ENCODE measurements around the gene GSK3B.
"Not testable (repeated sequence)": the region's sequence is repeated elsewhere in the genome, so short reads cannot be mapped to it uniquely, and the experiment has no call there.

GSK3B gene

DNA sequence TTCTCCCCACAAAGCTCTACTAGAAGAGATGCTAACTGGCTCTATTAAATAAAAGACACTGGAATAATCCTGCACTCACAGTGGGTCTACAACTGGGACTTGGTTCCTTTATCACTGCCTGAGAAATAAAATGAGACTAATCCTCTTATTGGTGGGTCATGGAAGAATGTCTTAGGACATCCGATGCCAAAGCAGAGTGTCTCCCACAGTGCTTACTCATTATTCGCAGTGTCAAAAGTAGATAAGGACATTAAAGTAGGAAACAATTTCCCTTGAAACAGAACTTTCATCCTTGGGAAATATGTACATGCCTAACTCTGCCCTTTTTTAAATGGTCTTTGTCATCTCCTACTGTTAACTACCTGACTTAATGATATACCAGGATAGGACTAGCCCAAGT lies 71.5 kb downstream of the GSK3B start:
- TF ChIP-seq, protein P1, sequence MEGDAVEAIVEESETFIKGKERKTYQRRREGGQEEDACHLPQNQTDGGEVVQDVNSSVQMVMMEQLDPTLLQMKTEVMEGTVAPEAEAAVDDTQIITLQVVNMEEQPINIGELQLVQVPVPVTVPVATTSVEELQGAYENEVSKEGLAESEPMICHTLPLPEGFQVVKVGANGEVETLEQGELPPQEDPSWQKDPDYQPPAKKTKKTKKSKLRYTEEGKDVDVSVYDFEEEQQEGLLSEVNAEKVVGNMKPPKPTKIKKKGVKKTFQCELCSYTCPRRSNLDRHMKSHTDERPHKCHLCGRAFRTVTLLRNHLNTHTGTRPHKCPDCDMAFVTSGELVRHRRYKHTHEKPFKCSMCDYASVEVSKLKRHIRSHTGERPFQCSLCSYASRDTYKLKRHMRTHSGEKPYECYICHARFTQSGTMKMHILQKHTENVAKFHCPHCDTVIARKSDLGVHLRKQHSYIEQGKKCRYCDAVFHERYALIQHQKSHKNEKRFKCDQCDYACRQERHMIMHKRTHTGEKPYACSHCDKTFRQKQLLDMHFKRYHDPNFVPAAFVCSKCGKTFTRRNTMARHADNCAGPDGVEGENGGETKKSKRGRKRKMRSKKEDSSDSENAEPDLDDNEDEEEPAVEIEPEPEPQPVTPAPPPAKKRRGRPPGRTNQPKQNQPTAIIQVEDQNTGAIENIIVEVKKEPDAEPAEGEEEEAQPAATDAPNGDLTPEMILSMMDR (IDR thresholded peaks at IDR 0.05), result no peak
- peaks cover 15% of the 10 kb centered on the region for H3K4me1 ChIP-seq

GRCh38 chr3:120021523-120021922 lies 72.7 kb downstream of the GSK3B start:
- no peak overlapping the region for H3K4me3 ChIP-seq (ENCODE audit: low read depth, low read length)
- no peak overlapping the region for H2AFZ ChIP-seq
- peaks cover 44% of the 10 kb centered on the region for H3K79me2 ChIP-seq
- no peak overlapping the region for H3K27ac ChIP-seq
- no peaks in the 10 kb centered on the region for H3K27me3 ChIP-seq (ENCODE audit: control insufficient read depth, insufficient read depth, low read length)
- no peaks in the 10 kb centered on the region for H3K36me3 ChIP-seq (ENCODE audit: control insufficient read depth, insufficient read depth, low read length)
- H3K9me3 ChIP-seq (ENCODE audit: control insufficient read depth, low read length), result no peaks in the 10 kb centered on the region
- no peak overlapping the region for H3K4me2 ChIP-seq (ENCODE audit: low read length)
- TF ChIP-seq, protein P1 (IDR thresholded peaks at IDR 0.05), result no peak
- peaks cover 15% of the 10 kb centered on the region for H3K4me1 ChIP-seq
- no peak overlapping the region for H3K9ac ChIP-seq

More for the DNA sequence above, 71.5 kb downstream of the GSK3B start:
- Histone ChIP-seq H3K27me3 (ENCODE audit: control insufficient read depth, insufficient read depth, low read length) (no peaks in the 10 kb centered on the region), H3K9me3 (ENCODE audit: control insufficient read depth, low read length) (no peaks in the 10 kb centered on the region), H2AFZ (no peak overlapping the region), H3K4me2 (ENCODE audit: low read length) (no peak overlapping the region), H3K27ac (no peak overlapping the region), H3K36me3 (ENCODE audit: control insufficient read depth, insufficient read depth, low read length) (no peaks in the 10 kb centered on the region), H3K9ac (no peak overlapping the region), H3K4me3 (ENCODE audit: low read depth, low read length) (no peak overlapping the region), H3K79me2 (peaks cover 49% of the 10 kb centered on the region)

- Histone ChIP-seq H2AFZ (no peak overlapping the region), H3K27ac (no peak overlapping the region), H3K36me3 (ENCODE audit: control insufficient read depth, insufficient read depth, low read length) (no peaks in the 10 kb centered on the region), H3K4me3 (ENCODE audit: low read depth, low read length) (no peak overlapping the region), H3K4me1 (peaks cover 8% of the 10 kb centered on the region), H3K9ac (no peak overlapping the region), H3K4me2 (ENCODE audit: low read length) (no peak overlapping the region), H3K9me3 (ENCODE audit: control insufficient read depth, low read length) (no peaks in the 10 kb centered on the region), H3K79me2 (peaks cover 32% of the 10 kb centered on the region), H3K27me3 (ENCODE audit: control insufficient read depth, insufficient read depth, low read length) (no peaks in the 10 kb centered on the region)
- TF ChIP-seq, protein P1 (IDR thresholded peaks at IDR 0.05), result no peak
Measured at GRCh38 chr3:120018299-120018698, 75.9 kb downstream of the GSK3B start.

DNA sequence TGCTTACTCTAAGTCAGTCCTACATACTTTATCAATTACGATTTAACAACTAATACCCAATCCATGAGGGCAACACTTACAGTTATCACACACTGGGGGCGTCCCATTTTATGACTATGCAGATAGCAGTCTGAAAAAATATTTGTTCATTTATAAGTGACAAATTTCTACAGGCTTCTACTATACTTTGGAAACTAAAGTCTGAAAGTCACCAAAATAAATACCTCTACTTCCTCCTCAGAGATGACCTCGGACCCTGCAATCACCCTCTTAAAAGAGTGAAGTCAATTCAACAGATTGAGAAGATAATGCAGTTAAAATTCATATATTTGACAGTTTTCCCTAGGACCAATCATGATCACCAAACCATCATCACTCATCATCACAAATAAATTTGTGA lies 76.6 kb downstream of the GSK3B start:
- no peaks in the 10 kb centered on the region for H3K36me3 ChIP-seq (ENCODE audit: control insufficient read depth, insufficient read depth, low read length)
- H3K27ac ChIP-seq, result no peak overlapping the region
- peaks cover 34% of the 10 kb centered on the region for H3K79me2 ChIP-seq
- H3K4me2 ChIP-seq (ENCODE audit: low read length), result no peak overlapping the region
- H3K27me3 ChIP-seq (ENCODE audit: control insufficient read depth, insufficient read depth, low read length), result no peaks in the 10 kb centered on the region
- H3K4me1 ChIP-seq, result peaks cover 7% of the 10 kb centered on the region
- no peak overlapping the region for H3K9ac ChIP-seq
- H3K9me3 ChIP-seq (ENCODE audit: control insufficient read depth, low read length), result no peaks in the 10 kb centered on the region
- no peak overlapping the region for H2AFZ ChIP-seq
- TF ChIP-seq, protein P1 (IDR thresholded peaks at IDR 0.05), result no peak
- no peak overlapping the region for H3K4me3 ChIP-seq (ENCODE audit: low read depth, low read length)

- Histone ChIP-seq H2AFZ (no peak overlapping the region), H3K27ac (no peak overlapping the region), H3K9me3 (ENCODE audit: control insufficient read depth, low read length) (no peaks in the 10 kb centered on the region), H3K79me2 (peaks cover 30% of the 10 kb centered on the region), H3K4me1 (no peaks in the 10 kb centered on the region), H3K27me3 (ENCODE audit: control insufficient read depth, insufficient read depth, low read length) (no peaks in the 10 kb centered on the region), H3K36me3 (ENCODE audit: control insufficient read depth, insufficient read depth, low read length) (no peaks in the 10 kb centered on the region), H3K9ac (no peak overlapping the region), H3K4me2 (ENCODE audit: low read length) (no peak overlapping the region), H3K4me3 (ENCODE audit: low read depth, low read length) (no peak overlapping the region)
- TF ChIP-seq, protein P1 (IDR thresholded peaks at IDR 0.05), result no peak
Measured at GRCh38 chr3:120013481-120013880, 80.8 kb downstream of the GSK3B start.

- not testable (repeated sequence) for H3K27me3 ChIP-seq (ENCODE audit: control insufficient read depth, insufficient read depth, low read length); H3K4me3 ChIP-seq (ENCODE audit: low read depth, low read length); H3K36me3 ChIP-seq (ENCODE audit: control insufficient read depth, insufficient read depth, low read length); H3K9ac ChIP-seq; H3K4me2 ChIP-seq (ENCODE audit: low read length); H3K9me3 ChIP-seq (ENCODE audit: control insufficient read depth, low read length); H3K4me1 ChIP-seq; H2AFZ ChIP-seq; H3K27ac ChIP-seq
- H3K79me2 ChIP-seq, result peaks cover 60% of the 10 kb centered on the region
Measured at GRCh38 chr3:120005741-120006140, 88.5 kb downstream of the GSK3B start.

DNA sequence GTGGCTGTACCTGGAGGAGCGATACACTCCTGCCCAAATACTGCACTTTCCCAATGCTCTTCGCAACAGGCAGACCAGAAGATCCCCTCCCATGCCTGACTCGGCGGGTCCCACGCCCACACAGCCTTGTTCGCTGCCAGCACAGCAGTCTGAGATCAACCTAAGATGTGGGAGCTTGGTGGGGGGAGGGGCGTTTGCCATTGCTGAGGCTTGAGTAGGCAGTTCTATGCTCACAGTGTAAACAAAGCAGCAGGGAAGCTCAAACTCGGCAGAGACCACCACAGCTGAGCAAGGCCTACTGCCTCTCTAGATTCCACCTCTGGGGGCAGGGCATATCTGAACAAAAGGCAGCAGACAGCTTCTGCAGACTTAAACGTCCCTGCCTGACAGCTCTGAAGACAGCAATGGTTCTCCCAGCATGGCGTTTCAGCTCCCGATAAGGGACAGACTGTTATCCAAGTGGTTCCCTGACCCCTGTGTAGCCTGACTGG lies 90.2 kb downstream of the GSK3B start:
- not testable (repeated sequence) for H2AFZ ChIP-seq, H3K27ac ChIP-seq

More for the DNA sequence above, 90.2 kb downstream of the GSK3B start:
- H3K4me1 ChIP-seq; H3K9ac ChIP-seq; H3K4me2 ChIP-seq (ENCODE audit: low read length); H3K4me3 ChIP-seq (ENCODE audit: low read depth, low read length); H3K36me3 ChIP-seq (ENCODE audit: control insufficient read depth, insufficient read depth, low read length); H3K27me3 ChIP-seq (ENCODE audit: control insufficient read depth, insufficient read depth, low read length); H3K9me3 ChIP-seq (ENCODE audit: control insufficient read depth, low read length): not testable (repeated sequence)
- H3K79me2 ChIP-seq, result peaks cover 54% of the 10 kb centered on the region
